AG09319 (cell line): ENCODE results near the gene ALOX15B.

Source experiments
- DNase-seq: peaks from one replicate; pipeline ENCODE4 v3.0.0-alpha.2; 2010; ENCODE audit warnings: low read depth; ENCODE audit errors: extremely low read depth
- TF ChIP-seq, protein P1 (sequence below): IDR thresholded peaks from 2 replicates; pipeline ENCODE4 v1.5.1; 2011; ENCODE audit warnings: low read depth, mild to moderate bottlenecking, inconsistent platforms, low read length, moderate library complexity

Gene ALOX15B

DNA sequence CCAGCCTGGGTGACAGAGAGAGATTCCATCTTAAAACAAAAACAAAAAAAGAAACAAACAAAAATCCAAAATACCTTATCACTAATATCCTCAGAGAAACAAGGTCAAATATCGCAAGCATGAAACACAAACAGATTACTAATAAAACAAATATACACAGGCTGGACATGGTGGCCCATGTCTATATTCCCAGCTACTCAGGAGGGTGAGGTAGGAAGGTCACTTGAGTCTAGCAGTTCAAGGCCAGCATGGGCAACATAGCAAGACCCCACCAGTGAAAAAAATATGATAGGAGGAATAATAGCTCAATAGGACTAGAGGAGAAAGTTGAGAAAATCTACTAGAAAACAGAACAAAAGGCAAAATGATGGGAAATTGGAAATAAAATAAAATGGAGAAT, 6.9 kb upstream of the ALOX15B start:
- TF ChIP-seq, protein P1, sequence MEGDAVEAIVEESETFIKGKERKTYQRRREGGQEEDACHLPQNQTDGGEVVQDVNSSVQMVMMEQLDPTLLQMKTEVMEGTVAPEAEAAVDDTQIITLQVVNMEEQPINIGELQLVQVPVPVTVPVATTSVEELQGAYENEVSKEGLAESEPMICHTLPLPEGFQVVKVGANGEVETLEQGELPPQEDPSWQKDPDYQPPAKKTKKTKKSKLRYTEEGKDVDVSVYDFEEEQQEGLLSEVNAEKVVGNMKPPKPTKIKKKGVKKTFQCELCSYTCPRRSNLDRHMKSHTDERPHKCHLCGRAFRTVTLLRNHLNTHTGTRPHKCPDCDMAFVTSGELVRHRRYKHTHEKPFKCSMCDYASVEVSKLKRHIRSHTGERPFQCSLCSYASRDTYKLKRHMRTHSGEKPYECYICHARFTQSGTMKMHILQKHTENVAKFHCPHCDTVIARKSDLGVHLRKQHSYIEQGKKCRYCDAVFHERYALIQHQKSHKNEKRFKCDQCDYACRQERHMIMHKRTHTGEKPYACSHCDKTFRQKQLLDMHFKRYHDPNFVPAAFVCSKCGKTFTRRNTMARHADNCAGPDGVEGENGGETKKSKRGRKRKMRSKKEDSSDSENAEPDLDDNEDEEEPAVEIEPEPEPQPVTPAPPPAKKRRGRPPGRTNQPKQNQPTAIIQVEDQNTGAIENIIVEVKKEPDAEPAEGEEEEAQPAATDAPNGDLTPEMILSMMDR = no peak
- no peak for DNase-seq

DNA sequence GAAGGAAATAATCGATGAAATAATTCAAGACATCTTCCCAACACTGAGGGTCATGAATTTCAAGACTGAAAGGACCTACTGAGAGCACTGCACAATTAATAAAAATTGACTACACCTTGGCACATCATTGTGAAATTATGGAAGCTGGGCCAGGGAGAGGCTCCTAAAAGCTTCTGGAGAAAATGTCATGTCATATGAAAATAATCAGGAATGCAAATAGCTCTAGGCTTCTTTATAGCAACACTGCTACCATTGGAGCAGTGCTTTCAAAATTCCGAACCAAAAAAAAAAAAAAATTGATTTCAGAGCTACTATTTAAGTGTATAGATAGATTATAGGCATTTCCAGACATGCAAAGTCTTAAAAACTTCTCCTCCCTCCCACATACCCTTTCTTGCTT, 6.4 kb upstream of the ALOX15B start:
- TF ChIP-seq, protein P1 = no peak
- no peak for DNase-seq

DNA sequence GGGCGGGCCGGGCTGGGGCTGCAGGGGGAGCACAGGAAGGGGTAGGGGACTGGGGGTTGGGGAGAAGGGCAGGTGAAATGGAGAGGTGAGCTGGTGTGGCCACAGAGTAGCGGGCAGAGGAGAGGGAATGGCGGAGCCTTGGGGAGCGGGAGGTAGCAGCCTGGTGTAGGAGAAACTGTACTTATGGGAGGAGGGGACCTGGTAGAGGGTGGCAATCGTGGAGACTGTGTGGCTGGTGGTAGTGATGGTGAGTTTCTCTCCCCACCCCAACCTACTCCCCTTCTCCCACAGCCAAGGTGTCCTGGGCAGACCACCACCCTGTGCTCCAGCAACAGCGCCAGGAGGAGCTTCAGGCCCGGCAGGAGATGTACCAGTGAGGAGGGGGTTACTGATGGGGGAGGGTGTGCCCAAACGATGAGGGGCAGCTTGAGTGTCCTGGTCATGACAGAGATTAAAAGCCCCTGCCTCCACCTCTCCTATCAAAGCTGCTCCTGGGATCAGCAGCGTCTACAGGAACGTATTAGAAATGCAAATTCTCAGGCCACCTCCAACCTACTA, 831 bp downstream of the ALOX15B start:
- TF ChIP-seq, protein P1 = no peak
- no peak for DNase-seq

DNA sequence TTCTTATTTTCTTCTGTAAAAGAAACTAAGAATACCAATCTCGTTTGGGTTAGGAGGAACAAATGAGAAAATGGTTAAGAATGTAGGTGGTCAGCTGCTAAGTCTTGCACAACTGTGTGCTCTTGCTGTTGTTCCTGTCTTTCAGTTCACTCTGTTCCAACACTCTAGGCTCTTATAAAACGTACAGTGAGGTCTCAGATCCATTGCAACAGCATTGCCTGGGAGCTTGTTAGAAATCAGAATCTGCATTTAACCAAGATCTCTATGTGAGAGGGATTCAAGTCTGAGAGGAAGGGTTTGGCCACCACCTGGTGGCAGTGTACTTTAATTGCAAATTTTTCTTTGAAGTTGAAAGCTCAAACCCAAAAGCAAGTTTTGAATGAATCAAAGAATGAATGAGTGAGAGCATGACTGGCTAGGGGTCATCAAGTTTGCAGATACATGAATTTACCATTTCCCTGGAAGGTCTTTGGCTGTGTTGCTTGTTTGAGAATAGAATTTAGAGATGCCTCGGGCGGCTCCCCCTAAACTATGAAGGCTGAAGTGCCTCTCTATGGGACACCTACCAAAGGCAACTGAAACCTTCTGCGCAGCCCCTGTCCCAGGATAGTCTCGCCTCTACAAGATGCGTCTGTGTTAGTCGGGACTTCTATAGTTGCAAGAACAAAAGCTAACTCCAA, 2.5 kb downstream of the ALOX15B start:
- TF ChIP-seq, protein P1 = peak; percentile 48
- DNase-seq = peak; percentile 36

DNA sequence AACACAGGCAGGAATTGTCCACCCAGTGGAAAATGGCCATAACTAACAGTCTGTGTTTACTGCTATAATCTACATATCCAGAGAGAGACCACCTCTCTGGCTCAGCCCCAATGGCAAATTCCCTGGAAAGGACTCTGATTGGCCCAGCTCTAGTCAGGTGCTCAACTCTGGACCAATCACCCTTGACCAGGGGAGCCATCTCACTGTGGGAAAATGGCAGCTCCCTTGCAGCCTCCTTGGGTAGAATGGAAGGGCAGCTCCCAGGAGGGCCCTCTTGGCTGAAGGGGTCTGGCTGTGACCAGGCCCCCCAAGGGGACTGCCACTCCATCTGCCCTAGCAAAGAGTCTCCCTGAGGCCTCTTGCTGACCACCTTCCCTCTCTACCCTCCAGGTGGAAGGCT, 3.1 kb downstream of the ALOX15B start:
- TF ChIP-seq, protein P1 = no peak
- DNase-seq = no peak

DNA sequence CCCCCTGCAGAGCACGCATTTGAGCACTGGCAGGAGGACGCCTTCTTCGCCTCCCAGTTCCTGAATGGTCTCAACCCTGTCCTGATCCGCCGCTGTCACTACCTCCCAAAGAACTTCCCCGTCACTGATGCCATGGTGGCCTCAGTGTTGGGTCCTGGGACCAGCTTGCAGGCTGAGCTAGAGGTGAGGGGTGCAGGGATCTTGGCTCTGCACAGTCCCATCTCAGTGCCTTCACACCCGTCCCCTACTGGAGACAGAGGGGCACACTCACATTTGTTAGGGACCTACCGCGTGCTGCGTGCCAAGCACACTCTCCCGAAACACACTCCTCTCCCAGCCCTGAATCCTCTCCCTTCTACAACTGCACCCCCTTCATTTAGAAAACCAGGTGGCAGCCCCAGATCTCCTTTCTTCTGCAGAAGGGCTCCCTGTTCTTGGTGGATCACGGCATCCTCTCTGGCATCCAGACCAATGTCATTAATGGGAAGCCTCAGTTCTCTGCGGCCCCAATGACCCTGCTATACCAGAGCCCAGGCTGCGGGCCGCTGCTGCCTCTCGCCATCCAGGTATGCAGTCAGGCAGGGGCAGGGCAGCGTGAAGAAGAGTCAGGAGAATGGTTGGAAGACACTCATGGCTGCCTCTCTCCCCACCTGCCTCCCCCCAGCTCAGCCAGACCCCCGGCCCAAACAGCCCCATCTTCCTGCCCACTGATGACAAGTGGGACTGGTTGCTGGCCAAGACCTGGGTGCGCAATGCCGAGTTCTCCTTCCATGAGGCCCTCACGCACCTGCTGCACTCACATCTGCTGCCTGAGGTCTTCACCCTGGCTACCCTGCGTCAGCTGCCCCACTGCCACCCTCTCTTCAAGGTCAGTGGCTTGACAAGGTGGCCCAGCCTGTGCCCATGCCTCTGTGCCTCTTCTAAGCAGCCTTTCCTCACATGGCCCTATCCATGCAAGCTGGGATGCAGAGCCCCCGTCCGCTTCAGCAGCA, 6.3 kb downstream of the ALOX15B start:
- DNase-seq = no peak
- TF ChIP-seq, protein P1 = no peak
